ENCODE results near the gene IQCM. TPM values are rescaled to one million over a fixed set of nuclear protein-coding genes. Genes with fewer than 3 reads are reported as not detected.

IQCM gene
- polyA plus RNA-seq, 2 of the 4 experiments (the other 2 are of a cell fraction) = 0.05 TPM; not detected in 1

DNA sequence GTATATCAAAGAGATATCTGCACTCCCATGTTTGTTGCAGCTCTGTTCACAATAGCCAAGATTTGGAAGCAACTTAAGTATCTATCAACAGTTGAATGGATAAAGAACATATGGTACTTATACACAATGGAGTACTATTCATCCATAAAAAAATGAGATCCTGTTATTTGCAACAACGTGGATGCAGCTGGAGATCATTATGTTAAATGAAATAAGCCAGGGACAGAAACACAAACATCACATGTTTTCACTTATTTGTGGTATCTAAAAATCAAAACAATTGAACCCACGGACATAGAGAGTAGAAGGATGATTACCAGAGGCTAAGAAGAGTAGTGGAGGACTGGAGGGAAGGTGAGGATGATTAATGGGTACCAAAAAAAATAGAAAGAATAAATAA is 14.2 kb downstream of the IQCM start (continued):
- TF ChIP-seq TFCP2L1 (CRISPR knock-in tag; IDR thresholded peaks at IDR 0.05) = no peak

DNA sequence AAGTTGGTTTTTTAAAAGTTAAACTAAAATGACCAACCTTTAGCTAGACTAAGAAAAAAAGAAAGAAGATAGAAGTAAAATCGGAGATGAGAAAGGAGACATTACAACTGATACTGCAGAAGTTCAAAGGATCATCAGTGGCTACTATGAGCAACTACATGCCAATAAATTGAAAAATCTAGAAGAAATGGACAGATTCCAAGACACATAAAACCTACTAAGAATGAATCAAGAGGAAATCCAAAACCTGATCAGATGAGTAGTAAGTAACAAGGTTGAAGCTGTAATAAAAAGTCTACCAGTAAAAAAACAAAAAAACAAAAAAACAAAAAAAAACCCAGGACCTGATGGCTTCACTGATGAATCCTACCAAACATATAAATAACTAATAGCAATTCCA is 16.1 kb downstream of the IQCM start:
- FAIRE-seq (no peak), DNase-seq (ENCODE audit: low read depth in 1 of 2, low spot score in 1 of 2) (no peak), ATAC-seq (no peak)
- no peak overlapping the region for H3K4me2 ChIP-seq
- H3K4me3 ChIP-seq = no peak overlapping the region
- no peaks in the 10 kb centered on the region for H3K9me3 ChIP-seq
- POLR2A ChIA-PET = no interaction called here
- CTCF ChIA-PET = no interaction called here
- H3K27ac ChIP-seq = no peak overlapping the region
- TF ChIP-seq HOXB5 (CRISPR knock-in tag; IDR thresholded peaks at IDR 0.05) (no peak), FOSB (CRISPR knock-in tag; IDR thresholded peaks at IDR 0.05) (no peak), BHLHE40 (IDR thresholded peaks at IDR 0.05; ENCODE audit: low read depth, low read length) (no peak), CEBPB (IDR thresholded peaks at IDR 0.05) (no peak), RNF2 (IDR thresholded peaks at IDR 0.05; ENCODE audit: borderline replicate concordance, low read depth) (no peak)
- TF ChIP-seq, protein P1, sequence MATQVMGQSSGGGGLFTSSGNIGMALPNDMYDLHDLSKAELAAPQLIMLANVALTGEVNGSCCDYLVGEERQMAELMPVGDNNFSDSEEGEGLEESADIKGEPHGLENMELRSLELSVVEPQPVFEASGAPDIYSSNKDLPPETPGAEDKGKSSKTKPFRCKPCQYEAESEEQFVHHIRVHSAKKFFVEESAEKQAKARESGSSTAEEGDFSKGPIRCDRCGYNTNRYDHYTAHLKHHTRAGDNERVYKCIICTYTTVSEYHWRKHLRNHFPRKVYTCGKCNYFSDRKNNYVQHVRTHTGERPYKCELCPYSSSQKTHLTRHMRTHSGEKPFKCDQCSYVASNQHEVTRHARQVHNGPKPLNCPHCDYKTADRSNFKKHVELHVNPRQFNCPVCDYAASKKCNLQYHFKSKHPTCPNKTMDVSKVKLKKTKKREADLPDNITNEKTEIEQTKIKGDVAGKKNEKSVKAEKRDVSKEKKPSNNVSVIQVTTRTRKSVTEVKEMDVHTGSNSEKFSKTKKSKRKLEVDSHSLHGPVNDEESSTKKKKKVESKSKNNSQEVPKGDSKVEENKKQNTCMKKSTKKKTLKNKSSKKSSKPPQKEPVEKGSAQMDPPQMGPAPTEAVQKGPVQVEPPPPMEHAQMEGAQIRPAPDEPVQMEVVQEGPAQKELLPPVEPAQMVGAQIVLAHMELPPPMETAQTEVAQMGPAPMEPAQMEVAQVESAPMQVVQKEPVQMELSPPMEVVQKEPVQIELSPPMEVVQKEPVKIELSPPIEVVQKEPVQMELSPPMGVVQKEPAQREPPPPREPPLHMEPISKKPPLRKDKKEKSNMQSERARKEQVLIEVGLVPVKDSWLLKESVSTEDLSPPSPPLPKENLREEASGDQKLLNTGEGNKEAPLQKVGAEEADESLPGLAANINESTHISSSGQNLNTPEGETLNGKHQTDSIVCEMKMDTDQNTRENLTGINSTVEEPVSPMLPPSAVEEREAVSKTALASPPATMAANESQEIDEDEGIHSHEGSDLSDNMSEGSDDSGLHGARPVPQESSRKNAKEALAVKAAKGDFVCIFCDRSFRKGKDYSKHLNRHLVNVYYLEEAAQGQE (IDR thresholded peaks at IDR 0.05) = no peak
- H3K4me1 ChIP-seq = no peaks in the 10 kb centered on the region
- WGBS (ENCODE audit: missing lambda C conversion rate) = 31% methylated on average over 1 of the region's 1 CpG

DNA sequence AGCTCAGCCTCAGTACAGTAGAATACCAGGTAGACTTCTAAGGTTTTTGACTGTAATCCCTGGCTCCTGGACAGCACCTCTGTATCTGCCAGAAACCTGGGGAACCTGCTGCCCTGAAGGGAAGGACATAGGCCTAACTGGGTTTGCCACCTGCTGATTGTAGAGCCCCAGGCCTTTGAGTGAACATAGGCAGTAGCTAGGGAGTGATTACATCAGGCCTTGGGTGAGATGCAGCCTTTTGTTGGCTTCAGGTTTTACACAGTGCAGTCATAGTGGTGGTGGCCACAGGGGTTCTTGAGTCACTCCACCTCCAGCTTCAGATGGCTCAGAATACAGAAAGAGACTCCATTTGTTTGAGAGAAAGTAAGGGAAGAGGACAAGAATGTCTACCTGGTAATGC is 19.3 kb downstream of the IQCM start:
- no peaks in the 10 kb centered on the region for H3K4me1 ChIP-seq
- ATAC-seq = no peak

DNA sequence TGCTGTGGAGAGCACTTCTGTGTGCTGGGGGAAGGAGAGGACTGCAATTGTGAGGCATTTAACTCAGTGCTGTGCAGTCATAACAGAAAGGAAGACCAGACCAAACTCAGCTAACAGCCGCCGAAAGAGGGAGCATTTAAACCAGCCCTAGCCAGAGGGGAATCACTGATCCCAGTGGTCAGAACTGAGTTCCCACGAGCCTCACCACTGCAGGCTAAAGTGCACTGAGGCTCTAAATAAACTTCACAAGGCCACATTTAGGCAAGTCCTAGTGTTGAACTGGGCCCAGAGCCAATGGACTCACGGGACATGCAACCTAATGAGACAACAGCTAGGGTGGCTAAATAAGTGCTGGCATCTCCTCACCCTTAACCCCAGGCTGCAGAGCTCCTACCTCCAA is 20.4 kb downstream of the IQCM start:
- FAIRE-seq (no peak), ATAC-seq (no peak), DNase-seq (ENCODE audit: low read depth in 1 of 2, low spot score in 1 of 2) (no peak)
- Histone ChIP-seq H3K4me1 (no peaks in the 10 kb centered on the region), H3K4me3 (no peak overlapping the region), H3K27ac (no peak overlapping the region), H3K4me2 (no peak overlapping the region), H3K9me3 (no peaks in the 10 kb centered on the region)
- ChIA-PET POLR2A (no interaction called here), CTCF (no interaction called here)
- TF ChIP-seq, protein P2, sequence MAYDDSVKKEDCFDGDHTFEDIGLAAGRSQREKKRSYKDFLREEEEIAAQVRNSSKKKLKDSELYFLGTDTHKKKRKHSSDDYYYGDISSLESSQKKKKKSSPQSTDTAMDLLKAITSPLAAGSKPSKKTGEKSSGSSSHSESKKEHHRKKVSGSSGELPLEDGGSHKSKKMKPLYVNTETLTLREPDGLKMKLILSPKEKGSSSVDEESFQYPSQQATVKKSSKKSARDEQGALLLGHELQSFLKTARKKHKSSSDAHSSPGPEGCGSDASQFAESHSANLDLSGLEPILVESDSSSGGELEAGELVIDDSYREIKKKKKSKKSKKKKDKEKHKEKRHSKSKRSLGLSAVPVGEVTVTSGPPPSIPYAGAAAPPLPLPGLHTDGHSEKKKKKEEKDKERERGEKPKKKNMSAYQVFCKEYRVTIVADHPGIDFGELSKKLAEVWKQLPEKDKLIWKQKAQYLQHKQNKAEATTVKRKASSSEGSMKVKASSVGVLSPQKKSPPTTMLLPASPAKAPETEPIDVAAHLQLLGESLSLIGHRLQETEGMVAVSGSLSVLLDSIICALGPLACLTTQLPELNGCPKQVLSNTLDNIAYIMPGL (CRISPR knock-in tag; IDR thresholded peaks at IDR 0.05; ENCODE audit: borderline replicate concordance) = no peak
- TF ChIP-seq ZSCAN20 (CRISPR knock-in tag; IDR thresholded peaks at IDR 0.05) = no peak
- TF ChIP-seq GATA3 (IDR thresholded peaks at IDR 0.05; ENCODE audit: borderline replicate concordance) = no peak
- no peak for TF ChIP-seq PHF8 (IDR thresholded peaks at IDR 0.05; ENCODE audit: borderline replicate concordance, low read depth)
- TF ChIP-seq NFE2L2 (conservative IDR thresholded peaks at IDR 0.05; ENCODE audit: low read length) = no peak
- no peak for TF ChIP-seq JUNB (IDR thresholded peaks at IDR 0.05)
- TF ChIP-seq, protein P1 (IDR thresholded peaks at IDR 0.05) = no peak
- 55% methylated on average over 4 of the region's 4 CpGs for WGBS (ENCODE audit: missing lambda C conversion rate)

More for the DNA sequence above, 19.3 kb downstream of the IQCM start:
- Histone ChIP-seq H3K4me2 (no peak overlapping the region), H3K4me3 (no peak overlapping the region), H3K27ac (no peak overlapping the region), H3K9me3 (no peaks in the 10 kb centered on the region)
- no peak for FAIRE-seq
- CTCF ChIA-PET = no interaction called here
- POLR2A ChIA-PET = no interaction called here
- DNase-seq (ENCODE audit: low read depth in 1 of 2, low spot score in 1 of 2) = no peak
- TF ChIP-seq CBX2 (IDR thresholded peaks at IDR 0.05; ENCODE audit: borderline replicate concordance, low read depth) (no peak), POLR2AphosphoS2 (conservative IDR thresholded peaks at IDR 0.05; ENCODE audit: low read length) (no peak), TFCP2L1 (CRISPR knock-in tag; IDR thresholded peaks at IDR 0.05) (no peak)

All from A549 (cell line).